Endothelial cell of umbilical vein (primary cell): ENCODE measurements around the gene ASB2.

Source experiments
- CTCF ChIP-seq, 2 donors: IDR thresholded peaks; 1 replicate in 1 of 2; 2 replicates in 1 of 2; pipeline ENCODE4 v1.5.1; 2011; ENCODE audit warnings: low read length in 2 of 2, mild to moderate bottlenecking in 2 of 2, moderate library complexity in 2 of 2, control low read depth in 1 of 2, inconsistent platforms in 1 of 2, low read depth in 1 of 2; ENCODE audit not compliant: insufficient read depth in 1 of 2; ENCODE audit errors: extremely low read depth in 1 of 2
- EZH2 ChIP-seq: IDR thresholded peaks from 2 replicates; pipeline ENCODE4 v1.6.1; 2012; ENCODE audit warnings: borderline replicate concordance, low read depth, mild to moderate bottlenecking, moderate library complexity, low read length, inconsistent platforms; ENCODE audit not compliant: severe bottlenecking
- MAX ChIP-seq: IDR thresholded peaks from 2 replicates; pipeline ENCODE4 v1.6.1; 2011; ENCODE audit not compliant: insufficient read depth, insufficient read length
- MYC ChIP-seq: IDR thresholded peaks from one replicate; pipeline ENCODE4 v1.6.1; 2011; ENCODE audit warnings: mild to moderate bottlenecking, low read depth, low read length
- POLR2A ChIP-seq: IDR thresholded peaks from 2 replicates; pipeline ENCODE4 v1.6.1; 2012; ENCODE audit warnings: low read depth, mild to moderate bottlenecking, control low read depth, low read length
- POLR2AphosphoS5 ChIP-seq: IDR thresholded peaks from 2 replicates; pipeline ENCODE4 v1.6.1; 2012; ENCODE audit warnings: low read depth, mild to moderate bottlenecking, control low read depth, low read length, moderate library complexity; ENCODE audit not compliant: insufficient read depth

DNA sequence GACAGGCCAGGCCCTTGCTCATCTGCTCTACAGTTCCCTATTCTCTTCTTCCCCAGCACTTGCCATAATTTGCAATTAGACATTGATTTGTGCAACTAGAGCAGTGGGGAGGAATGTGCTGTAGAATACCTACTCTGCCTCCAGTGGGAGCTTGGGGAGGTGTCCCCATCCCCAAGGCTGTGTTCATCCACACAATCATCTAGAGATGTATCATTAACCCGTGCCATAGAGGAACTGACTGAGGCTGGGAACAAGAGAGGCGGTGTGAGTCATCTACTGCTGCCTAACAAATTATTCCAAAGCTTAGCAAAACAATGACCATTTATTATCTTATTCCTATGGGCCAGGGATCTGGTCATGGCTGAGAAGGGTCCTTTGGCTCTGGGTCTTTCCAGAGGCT is 44.6 kb upstream of the ASB2 start:
- TF ChIP-seq POLR2A, result no peak
- no peak for TF ChIP-seq EZH2
- no peak for TF ChIP-seq CTCF (IDR thresholded peaks at IDR 0.05; ENCODE audit: extremely low read depth in 1 of 2, insufficient read depth in 1 of 2, low read depth in 1 of 2, low read length in 2 of 2)
- TF ChIP-seq MAX, result no peak
- no peak for TF ChIP-seq POLR2AphosphoS5
- no peak for TF ChIP-seq MYC
